Renal pelvis (tissue), 4 donors: Measurements from ENCODE around the gene UST. TPM values are rescaled to one million over a fixed set of nuclear protein-coding genes. Genes with fewer than 3 reads are reported as not detected.

Experiments
- DNase-seq: peaks from one replicate; pipeline ENCODE4 v3.0.0-alpha.2; 2013
- polyA plus RNA-seq, 3 donors: library from polyadenylated mRNA; unstranded; fragments of 120-200 nt; gene quantifications; one replicate each; pipeline ENCODE4 v1.2.1, GENCODE V29; 2013; ENCODE audit not compliant: insufficient read length in 3 of 3

The UST gene
- polyA plus RNA-seq, 3 donors: 8.2 to 11.3 (median 10.9) TPM

- DNase-seq: no peak
These were observed 48.7 kb downstream of the UST start for GRCh38 chr6:148795563-148795962.

GRCh38 chr6:148799647-148800046 is 52.8 kb downstream of the UST start:
- DNase-seq: no peak

- no peak for DNase-seq
These were observed 53.7 kb downstream of the UST start for GRCh38 chr6:148800536-148800935.

GRCh38 chr6:148803979-148804378 is 57.1 kb downstream of the UST start:
- DNase-seq: no peak

- no peak for DNase-seq
These were observed 58.9 kb downstream of the UST start for GRCh38 chr6:148805777-148806176.

- DNase-seq: no peak
These were observed 61.0 kb downstream of the UST start for GRCh38 chr6:148807784-148808183.

- DNase-seq: no peak
These were observed 62.0 kb downstream of the UST start for GRCh38 chr6:148808786-148809304.

GRCh38 chr6:148811459-148811858 is 64.6 kb downstream of the UST start:
- no peak for DNase-seq

GRCh38 chr6:148814082-148814790 is 67.4 kb downstream of the UST start:
- no peak for DNase-seq

GRCh38 chr6:148814869-148815268 is 68.0 kb downstream of the UST start:
- DNase-seq: no peak

GRCh38 chr6:148816117-148816516 is 69.3 kb downstream of the UST start:
- no peak for DNase-seq

GRCh38 chr6:148817689-148818088 is 70.9 kb downstream of the UST start:
- no peak for DNase-seq

GRCh38 chr6:148818939-148819575 is 72.2 kb downstream of the UST start:
- DNase-seq: no peak

GRCh38 chr6:148819852-148820251 is 73.0 kb downstream of the UST start:
- no peak for DNase-seq

- DNase-seq: no peak
These were observed 76.0 kb downstream of the UST start for GRCh38 chr6:148822819-148823218.

GRCh38 chr6:148824291-148824690 is 77.5 kb downstream of the UST start:
- no peak for DNase-seq

- DNase-seq: no peak
These were observed 78.1 kb downstream of the UST start for GRCh38 chr6:148824960-148825359.

- no peak for DNase-seq
These were observed 78.7 kb downstream of the UST start for GRCh38 chr6:148825492-148825891.

- no peak for DNase-seq
These were observed 80.7 kb downstream of the UST start for GRCh38 chr6:148827416-148828045.

- DNase-seq: no peak
These were observed 81.2 kb downstream of the UST start for GRCh38 chr6:148828047-148828446.

GRCh38 chr6:148829415-148830101 is 82.7 kb downstream of the UST start:
- no peak for DNase-seq

- no peak for DNase-seq
These were observed 83.8 kb downstream of the UST start for GRCh38 chr6:148830614-148831013.
